Peyer's patch (tissue), 4 donors: ENCODE measurements around the gene ZC3H7B.

ENCODE experiments used
- CTCF ChIP-seq, 6 experiments: fragments of 450-650 bp in 4 of 6; fragments of 200-600 bp in 2 of 6; sonication (generic) in 1 of 6; IDR thresholded peaks; one replicate each; pipeline ENCODE4 v1.5.1; 2017 to 2019; ENCODE audit warnings: antibody characterized with exemption in 6 of 6, mild to moderate bottlenecking in 3 of 6, moderate library complexity in 1 of 6
- POLR2A ChIP-seq, 2 donors: fragments of 450-650 bp; IDR thresholded peaks; one replicate each; pipeline ENCODE4 v1.5.1; 2017; ENCODE audit warnings: antibody characterized with exemption in 2 of 2, mild to moderate bottlenecking in 2 of 2, moderate library complexity in 2 of 2

GRCh38 chr22:41355895-41356294, 54.6 kb downstream of the ZC3H7B start:
- TF ChIP-seq CTCF (IDR thresholded peaks at IDR 0.05) = no peak
- no peak for TF ChIP-seq POLR2A (IDR thresholded peaks at IDR 0.05)
